GM23338 (cell line): Measurements from ENCODE around the gene SDHAF2. TPM values are rescaled to one million over a fixed set of nuclear protein-coding genes. Genes with fewer than 3 reads are reported as not detected.
"Not testable (repeated sequence)": the region's sequence is repeated elsewhere in the genome, so short reads cannot be mapped to it uniquely, and the experiment has no call there.

ENCODE experiments used
- ATAC-seq: fragments of 200-7000 bp; cut with Tn5 transposase; 3 replicates; pipeline ENCODE4 v1.9.1; 2020
- DNase-seq: peaks from one replicate; pipeline ENCODE4 v3.0.0-alpha.2; 2015; ENCODE audit warnings: low spot score
- H2AFZ ChIP-seq: fragments of 200-600 bp; sonication (generic); 2 replicates; pipeline ENCODE4 v1.8.0; 2016; ENCODE audit warnings: antibody characterized with exemption, mild to moderate bottlenecking, moderate library complexity
- H3F3A ChIP-seq: fragments of 200-600 bp; sonication (generic); replicated peaks from 2 replicates; pipeline ENCODE4 v1.8.0; 2017; ENCODE audit warnings: antibody characterized with exemption, mixed run types, low read depth
- H3K27ac ChIP-seq: fragments of 200-600 bp; sonication (generic); 2 replicates; pipeline ENCODE4 v1.6.1; 2016; ENCODE audit warnings: low read depth
- H3K27me3 ChIP-seq: fragments of 200-600 bp; sonication (generic); 2 replicates; pipeline ENCODE4 v1.8.0; 2016; ENCODE audit warnings: mild to moderate bottlenecking, mixed run types, moderate library complexity; ENCODE audit not compliant: insufficient read depth
- H3K36me3 ChIP-seq: fragments of 200-600 bp; sonication (generic); 2 replicates; pipeline ENCODE4 v1.8.0; 2016; ENCODE audit warnings: mild to moderate bottlenecking; ENCODE audit not compliant: insufficient read depth
- H3K4me1 ChIP-seq: fragments of 200-600 bp; sonication (generic); 2 replicates; pipeline ENCODE4 v1.8.0; 2016; ENCODE audit warnings: mild to moderate bottlenecking, moderate library complexity; ENCODE audit not compliant: insufficient read depth
- H3K4me2 ChIP-seq: fragments of 200-600 bp; sonication (generic); 2 replicates; pipeline ENCODE4 v1.7.1; 2017; ENCODE audit warnings: mixed run types
- H3K4me3 ChIP-seq: fragments of 200-600 bp; sonication (generic); 2 replicates; pipeline ENCODE4 v1.6.1; 2016; ENCODE audit warnings: mixed run types
- H3K79me2 ChIP-seq: fragments of 200-600 bp; sonication (generic); replicated peaks from 2 replicates; pipeline ENCODE4 v1.8.0; 2017; ENCODE audit warnings: mild to moderate bottlenecking; ENCODE audit not compliant: insufficient read depth
- H3K9me2 ChIP-seq: fragments of 200-600 bp; sonication (generic); 2 replicates; pipeline ENCODE4 v1.8.0; 2017; ENCODE audit not compliant: insufficient read depth
- H4K20me1 ChIP-seq: fragments of 200-600 bp; sonication (generic); replicated peaks from 2 replicates; pipeline ENCODE4 v1.8.0; 2017; ENCODE audit warnings: mild to moderate bottlenecking; ENCODE audit not compliant: insufficient read depth
- H3K27ac Mint-ChIP-seq: 2 replicates; pipeline ENCODE4 v1.8.0; 2020; ENCODE audit warnings: inconsistent platforms, mild to moderate bottlenecking, moderate library complexity, mixed read lengths
- H3K27me3 Mint-ChIP-seq: 3 replicates; pipeline ENCODE4 v1.8.0; 2022; ENCODE audit warnings: low read depth, mild to moderate bottlenecking, moderate library complexity, mixed read lengths, inconsistent platforms; ENCODE audit not compliant: insufficient read depth, poor library complexity
- H3K36me3 Mint-ChIP-seq: 3 replicates; pipeline ENCODE4 v1.8.0; 2021; ENCODE audit warnings: low read depth, mild to moderate bottlenecking, inconsistent platforms, moderate library complexity, mixed read lengths
- H3K4me1 Mint-ChIP-seq: 3 replicates; pipeline ENCODE4 v1.8.0; 2020; ENCODE audit warnings: mild to moderate bottlenecking, inconsistent platforms, mixed read lengths
- H3K4me3 Mint-ChIP-seq: 3 replicates; pipeline ENCODE4 v1.8.0; 2021; ENCODE audit warnings: moderate library complexity, mild to moderate bottlenecking, inconsistent platforms, mixed read lengths
- H3K9me3 Mint-ChIP-seq: 3 replicates; pipeline ENCODE4 v1.8.0; 2020; ENCODE audit warnings: moderate library complexity, mild to moderate bottlenecking, inconsistent platforms, mixed read lengths
- CREB1 ChIP-seq: fragments of 250-450 bp; sonication (Bioruptor Pico); IDR thresholded peaks from 2 replicates; pipeline ENCODE4 v1.5.0; 2020; ENCODE audit warnings: low read depth, mild to moderate bottlenecking, moderate library complexity
- EZH2phosphoT487 ChIP-seq: fragments of 200-600 bp; sonication (generic); IDR thresholded peaks from one replicate; pipeline ENCODE4 v1.8.1; 2018; ENCODE audit warnings: antibody characterized with exemption; ENCODE audit not compliant: unreplicated experiment
- POLR2AphosphoS5 ChIP-seq: IDR thresholded peaks from 2 replicates; pipeline ENCODE4 v1.6.1; 2016; ENCODE audit warnings: antibody characterized with exemption, low read depth
- ZNF114 ChIP-seq: fragments of 250-450 bp; sonication (Bioruptor Pico); IDR thresholded peaks from 2 replicates; pipeline ENCODE4 v1.5.0; 2020; ENCODE audit warnings: mild to moderate bottlenecking, moderate library complexity
- ZNF331 ChIP-seq: fragments of 250-450 bp; sonication (Bioruptor Pico); IDR thresholded peaks from 2 replicates; pipeline ENCODE4 v1.5.0; 2020; ENCODE audit warnings: low read depth, mild to moderate bottlenecking, moderate library complexity
- polyA plus RNA-seq: library from polyadenylated mRNA; unstranded; fragments of >200 nt; fragmentation: Nextera tagmentation; extraction: Ambion mirVana; gene quantifications from 2 replicates; pipeline ENCODE4 v1.2.1, GENCODE V29; 2016
- total RNA-seq: library from RNA; depleted of rRNA; stranded (reverse); fragments of >200 nt; shearing (Covaris generic); gene quantifications from 2 replicates; pipeline ENCODE4 v1.2.3, GENCODE V29; 2014
- TF ChIP-seq, protein P1 (sequence below): fragments of 250-450 bp; sonication (Bioruptor Pico); IDR thresholded peaks from 2 replicates; pipeline ENCODE4 v1.5.0; 2020; ENCODE audit warnings: mild to moderate bottlenecking, moderate library complexity

The SDHAF2 gene
- total and polyA plus RNA-seq, 2 experiments from 2014 or later, result 53.8 to 57.0 TPM

DNA sequence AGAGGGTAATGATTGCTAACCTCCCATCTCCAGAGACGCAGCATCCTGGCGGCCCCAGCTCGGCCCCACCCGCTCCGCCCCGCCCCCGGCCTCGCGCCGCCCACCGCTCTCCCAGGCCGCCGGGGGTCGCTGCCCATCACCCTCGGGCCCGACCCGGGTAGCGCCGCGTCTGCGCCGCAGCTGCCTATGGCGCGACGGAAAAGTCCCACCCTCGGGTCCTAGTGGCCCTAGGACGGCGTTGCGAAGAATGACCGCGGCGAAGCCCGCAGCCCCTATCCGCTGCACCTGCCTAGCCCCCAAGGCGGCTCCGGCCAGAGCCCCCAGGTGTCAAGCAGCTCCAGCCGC, 606 bp upstream of the SDHAF2 start (continued):
- TF ChIP-seq ZNF331 (CRISPR knock-in tag) (no peak), EZH2phosphoT487 (no peak), POLR2AphosphoS5 (no peak), ZNF114 (CRISPR knock-in tag) (no peak), CREB1 (CRISPR knock-in tag) (peak; percentile 36; the same call in 1 of the 2 replicates)
- TF ChIP-seq, protein P1, sequence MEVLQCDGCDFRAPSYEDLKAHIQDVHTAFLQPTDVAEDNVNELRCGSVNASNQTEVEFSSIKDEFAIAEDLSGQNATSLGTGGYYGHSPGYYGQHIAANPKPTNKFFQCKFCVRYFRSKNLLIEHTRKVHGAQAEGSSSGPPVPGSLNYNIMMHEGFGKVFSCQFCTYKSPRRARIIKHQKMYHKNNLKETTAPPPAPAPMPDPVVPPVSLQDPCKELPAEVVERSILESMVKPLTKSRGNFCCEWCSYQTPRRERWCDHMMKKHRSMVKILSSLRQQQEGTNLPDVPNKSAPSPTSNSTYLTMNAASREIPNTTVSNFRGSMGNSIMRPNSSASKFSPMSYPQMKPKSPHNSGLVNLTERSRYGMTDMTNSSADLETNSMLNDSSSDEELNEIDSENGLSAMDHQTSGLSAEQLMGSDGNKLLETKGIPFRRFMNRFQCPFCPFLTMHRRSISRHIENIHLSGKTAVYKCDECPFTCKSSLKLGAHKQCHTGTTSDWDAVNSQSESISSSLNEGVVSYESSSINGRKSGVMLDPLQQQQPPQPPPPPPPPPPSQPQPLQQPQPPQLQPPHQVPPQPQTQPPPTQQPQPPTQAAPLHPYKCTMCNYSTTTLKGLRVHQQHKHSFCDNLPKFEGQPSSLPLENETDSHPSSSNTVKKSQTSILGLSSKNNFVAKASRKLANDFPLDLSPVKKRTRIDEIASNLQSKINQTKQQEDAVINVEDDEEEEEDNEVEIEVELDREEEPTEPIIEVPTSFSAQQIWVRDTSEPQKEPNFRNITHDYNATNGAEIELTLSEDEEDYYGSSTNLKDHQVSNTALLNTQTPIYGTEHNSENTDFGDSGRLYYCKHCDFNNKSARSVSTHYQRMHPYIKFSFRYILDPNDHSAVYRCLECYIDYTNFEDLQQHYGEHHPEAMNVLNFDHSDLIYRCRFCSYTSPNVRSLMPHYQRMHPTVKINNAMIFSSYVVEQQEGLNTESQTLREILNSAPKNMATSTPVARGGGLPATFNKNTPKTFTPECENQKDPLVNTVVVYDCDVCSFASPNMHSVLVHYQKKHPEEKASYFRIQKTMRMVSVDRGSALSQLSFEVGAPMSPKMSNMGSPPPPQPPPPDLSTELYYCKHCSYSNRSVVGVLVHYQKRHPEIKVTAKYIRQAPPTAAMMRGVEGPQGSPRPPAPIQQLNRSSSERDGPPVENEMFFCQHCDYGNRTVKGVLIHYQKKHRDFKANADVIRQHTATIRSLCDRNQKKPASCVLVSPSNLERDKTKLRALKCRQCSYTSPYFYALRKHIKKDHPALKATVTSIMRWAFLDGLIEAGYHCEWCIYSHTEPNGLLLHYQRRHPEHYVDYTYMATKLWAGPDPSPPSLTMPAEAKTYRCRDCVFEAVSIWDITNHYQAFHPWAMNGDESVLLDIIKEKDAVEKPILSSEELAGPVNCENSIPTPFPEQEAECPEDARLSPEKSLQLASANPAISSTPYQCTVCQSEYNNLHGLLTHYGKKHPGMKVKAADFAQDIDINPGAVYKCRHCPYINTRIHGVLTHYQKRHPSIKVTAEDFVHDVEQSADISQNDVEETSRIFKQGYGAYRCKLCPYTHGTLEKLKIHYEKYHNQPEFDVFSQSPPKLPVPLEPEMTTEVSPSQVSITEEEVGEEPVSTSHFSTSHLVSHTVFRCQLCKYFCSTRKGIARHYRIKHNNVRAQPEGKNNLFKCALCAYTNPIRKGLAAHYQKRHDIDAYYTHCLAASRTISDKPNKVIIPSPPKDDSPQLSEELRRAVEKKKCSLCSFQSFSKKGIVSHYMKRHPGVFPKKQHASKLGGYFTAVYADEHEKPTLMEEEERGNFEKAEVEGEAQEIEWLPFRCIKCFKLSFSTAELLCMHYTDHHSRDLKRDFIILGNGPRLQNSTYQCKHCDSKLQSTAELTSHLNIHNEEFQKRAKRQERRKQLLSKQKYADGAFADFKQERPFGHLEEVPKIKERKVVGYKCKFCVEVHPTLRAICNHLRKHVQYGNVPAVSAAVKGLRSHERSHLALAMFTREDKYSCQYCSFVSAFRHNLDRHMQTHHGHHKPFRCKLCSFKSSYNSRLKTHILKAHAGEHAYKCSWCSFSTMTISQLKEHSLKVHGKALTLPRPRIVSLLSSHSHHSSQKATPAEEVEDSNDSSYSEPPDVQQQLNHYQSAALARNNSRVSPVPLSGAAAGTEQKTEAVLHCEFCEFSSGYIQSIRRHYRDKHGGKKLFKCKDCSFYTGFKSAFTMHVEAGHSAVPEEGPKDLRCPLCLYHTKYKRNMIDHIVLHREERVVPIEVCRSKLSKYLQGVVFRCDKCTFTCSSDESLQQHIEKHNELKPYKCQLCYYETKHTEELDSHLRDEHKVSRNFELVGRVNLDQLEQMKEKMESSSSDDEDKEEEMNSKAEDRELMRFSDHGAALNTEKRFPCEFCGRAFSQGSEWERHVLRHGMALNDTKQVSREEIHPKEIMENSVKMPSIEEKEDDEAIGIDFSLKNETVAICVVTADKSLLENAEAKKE (CRISPR knock-in tag), result no peak

DNA sequence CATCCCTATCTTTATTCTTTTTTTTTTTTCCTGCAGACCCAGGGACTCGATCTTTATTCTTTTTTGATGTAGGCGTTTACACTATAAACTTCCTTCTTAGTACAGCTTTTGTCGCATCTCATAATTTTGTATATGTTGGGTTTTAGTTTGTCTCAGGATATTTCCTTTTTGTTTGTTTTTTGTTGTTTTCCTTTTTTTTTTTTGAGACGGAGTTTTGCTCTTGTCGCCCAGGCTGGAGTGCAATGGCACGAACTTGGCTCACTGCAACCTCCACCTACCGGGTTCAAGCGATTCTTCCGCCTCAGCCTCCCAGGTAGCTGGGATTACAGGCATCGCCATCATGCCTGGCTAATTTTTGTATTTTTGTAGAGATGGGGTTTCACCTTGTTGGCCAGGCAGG, 915 bp downstream of the SDHAF2 start:
- peaks cover 13% of the 10 kb centered on the region for H3K27me3 Mint-ChIP-seq
- DNase-seq, H3K27me3 ChIP-seq, H3K9me3 Mint-ChIP-seq, ATAC-seq, H2AFZ ChIP-seq, H3K9me2 ChIP-seq: not testable (repeated sequence)
- Histone ChIP-seq H3K79me2 (peaks cover 91% of the 10 kb centered on the region), H3K4me2 (peak overlapping the region; percentile 88), H4K20me1 (peaks cover 36% of the 10 kb centered on the region), H3F3A (peaks cover 40% of the 10 kb centered on the region), H3K36me3 (peaks cover 36% of the 10 kb centered on the region), H3K4me3 (peak overlapping the region; percentile 82), H3K27ac (peak overlapping the region; percentile 99; the same call in 1 of the 2 replicates), H3K4me1 (peaks cover 17% of the 10 kb centered on the region)
- H3K4me3 Mint-ChIP-seq, result peak overlapping the region; percentile 98
- H3K36me3 Mint-ChIP-seq, result peaks cover 50% of the 10 kb centered on the region
- H3K4me1 Mint-ChIP-seq, result peaks cover 22% of the 10 kb centered on the region
- H3K27ac Mint-ChIP-seq, result peak overlapping the region; percentile 99
